Measurements from ENCODE around the gene CROCC2.

The CROCC2 gene

GRCh38 chr2:240912878-240913809, 7.0 kb downstream of the CROCC2 start:
- FAIRE-seq (no peak), DNase-seq (ENCODE audit: insufficient read length, low spot score) (no peak)
- TF ChIP-seq CTCF (IDR thresholded peaks at IDR 0.05; ENCODE audit: insufficient read depth, missing control alignments) = no peak

- FAIRE-seq (no peak), DNase-seq (ENCODE audit: insufficient read length, low spot score) (peak; percentile 90)
- peak; percentile 63 for TF ChIP-seq CTCF (IDR thresholded peaks at IDR 0.05; ENCODE audit: insufficient read depth, missing control alignments)
These were observed 7.9 kb downstream of the CROCC2 start for GRCh38 chr2:240913810-240914644.

- no peak for FAIRE-seq
- DNase-seq (ENCODE audit: insufficient read length, low spot score) = no peak
- no peak for TF ChIP-seq CTCF (IDR thresholded peaks at IDR 0.05; ENCODE audit: insufficient read depth, missing control alignments)
These were observed 8.7 kb downstream of the CROCC2 start for GRCh38 chr2:240914645-240915525.

- FAIRE-seq (no peak), DNase-seq (ENCODE audit: insufficient read length, low spot score) (no peak)
- no peak for TF ChIP-seq CTCF (IDR thresholded peaks at IDR 0.05; ENCODE audit: insufficient read depth, missing control alignments)
These were observed 9.6 kb downstream of the CROCC2 start for GRCh38 chr2:240915526-240916341.

GRCh38 chr2:240916571-240917008, 10.5 kb downstream of the CROCC2 start:
- FAIRE-seq (no peak), DNase-seq (ENCODE audit: insufficient read length, low spot score) (peak; percentile 91)
- TF ChIP-seq CTCF (IDR thresholded peaks at IDR 0.05; ENCODE audit: insufficient read depth, missing control alignments) = no peak
